Stimulated activated CD4-positive, alpha-beta T cell treated with anti-CD3 and anti-CD28 coated beads, Interleukin-12 subunit alpha, Interleukin-12 subunit beta, amount 100 ng/mL, for 48 hours (primary cell): ENCODE results near the gene TP53I13.
A peak's percentile ranks its signal among the peaks of the same experiment; 100 is the strongest.

Experiments
- DNase-seq, 3 donors: peaks; one replicate each; pipeline ENCODE4 v3.0.0-alpha.2; 2020; ENCODE audit warnings: low read depth in 2 of 3, low spot score in 1 of 3

Gene TP53I13

GRCh38 chr17:29591737-29592608 lies 23.5 kb downstream of the TP53I13 start:
- peak; percentile 74 to 87 (median 82) for DNase-seq

GRCh38 chr17:29592850-29593551 lies 24.5 kb downstream of the TP53I13 start, which contains the start of gene ANKRD13B:
TSS of gene ANKRD13B (plus strand) at chr17:29593132. CDS start at chr17:29593622, 490 bp downstream.
- DNase-seq, result no peak

GRCh38 chr17:29593591-29594518 lies 25.4 kb downstream of the TP53I13 start:
- no peak for DNase-seq

GRCh38 chr17:29594519-29595090 lies 26.1 kb downstream of the TP53I13 start:
- DNase-seq, result no peak

GRCh38 chr17:29595107-29595942 lies 26.8 kb downstream of the TP53I13 start:
- DNase-seq, result no peak

- DNase-seq, result no peak
These were observed 27.7 kb downstream of the TP53I13 start for GRCh38 chr17:29595943-29596774.

- DNase-seq, result no peak
These were observed 28.3 kb downstream of the TP53I13 start for GRCh38 chr17:29596811-29597210.

- DNase-seq, result no peak
These were observed 29.1 kb downstream of the TP53I13 start for GRCh38 chr17:29597361-29598172.

GRCh38 chr17:29603109-29603674 lies 34.7 kb downstream of the TP53I13 start:
- DNase-seq, result no peak

- no peak for DNase-seq
These were observed 39.2 kb downstream of the TP53I13 start for GRCh38 chr17:29607557-29608195.

- DNase-seq, result no peak
These were observed 40.5 kb downstream of the TP53I13 start for GRCh38 chr17:29608986-29609385.

GRCh38 chr17:29610395-29610794 lies 41.9 kb downstream of the TP53I13 start:
- no peak for DNase-seq

GRCh38 chr17:29611351-29612093 lies 43.0 kb downstream of the TP53I13 start:
- DNase-seq, result no peak

GRCh38 chr17:29612094-29612403 lies 43.5 kb downstream of the TP53I13 start:
- DNase-seq, result no peak

GRCh38 chr17:29612404-29613280 lies 44.1 kb downstream of the TP53I13 start:
- DNase-seq, result no peak

GRCh38 chr17:29613352-29613837 lies 44.9 kb downstream of the TP53I13 start:
- DNase-seq, result peak; percentile 94 to 98 (median 95)
